IMR-90 (cell line): ENCODE measurements around the gene GBP7. TPM values are rescaled to one million over a fixed set of nuclear protein-coding genes. Genes with fewer than 3 reads are reported as not detected.

Source experiments
- ATAC-seq: fragments of 200-7000 bp; cut with Tn5 transposase; 2 replicates; pipeline ENCODE4 v1.9.1; 2020; ENCODE audit warnings: low read depth, mild to moderate bottlenecking, moderate library complexity
- BruUV-seq: library from RNA; stranded (reverse); fragments of 400-500 nt; replicated peaks from 2 replicates; lab custom pipeline; 2021; lab: Mats Ljungman, UMichigan
- CTCF ChIA-PET: fragments of 300-600 bp; formaldehyde crosslinking; extraction: SDS; loops from one replicate; lab custom pipeline; 2021; ENCODE audit warnings: antibody characterized with exemption; lab: Yijun Ruan, JAX
- POLR2A ChIA-PET: fragments of 300-600 bp; sonication (Branson Sonifier 250); formaldehyde crosslinking; loops from one replicate; lab custom pipeline; 2022; ENCODE audit warnings: antibody characterized with exemption; ENCODE audit not compliant: unreplicated experiment; lab: Charles Lee
- DNase-seq: peaks from one replicate; pipeline ENCODE4 v3.0.0; 2013
- H2AFZ ChIP-seq: replicated peaks from 2 replicates; pipeline ENCODE3; 2013; ENCODE audit warnings: low read length, mild to moderate bottlenecking; ENCODE audit not compliant: poor library complexity
- H2AK5ac ChIP-seq: 2 replicates; pipeline ENCODE4 v1.6.1; 2013; ENCODE audit warnings: low read depth, low read length, inconsistent platforms
- H2AK9ac ChIP-seq: replicated peaks from 2 replicates; pipeline ENCODE3; 2013; ENCODE audit warnings: mild to moderate bottlenecking, low read depth, low read length, moderate library complexity; ENCODE audit not compliant: poor library complexity
- H2BK120ac ChIP-seq: 2 replicates; pipeline ENCODE4 v1.6.1; 2013; ENCODE audit warnings: low read depth, low read length, inconsistent platforms
- H2BK15ac ChIP-seq: 3 replicates; pipeline ENCODE4 v1.6.1; 2013; ENCODE audit warnings: low read depth, low read length, inconsistent platforms
- H2BK20ac ChIP-seq: 2 replicates; pipeline ENCODE4 v1.6.1; 2013; ENCODE audit warnings: low read depth, mild to moderate bottlenecking, inconsistent platforms, low read length, moderate library complexity
- H2BK5ac ChIP-seq: 2 replicates; pipeline ENCODE4 v1.6.1; 2013; ENCODE audit warnings: mild to moderate bottlenecking, low read depth, low read length, inconsistent platforms; ENCODE audit not compliant: poor library complexity, severe bottlenecking
- H3K14ac ChIP-seq: replicated peaks from 2 replicates; pipeline ENCODE4 v1.6.1; 2013; ENCODE audit warnings: low read depth, low read length, inconsistent platforms
- H3K18ac ChIP-seq: 2 replicates; pipeline ENCODE4 v1.6.1; 2013; ENCODE audit warnings: low read depth, low read length, control low read depth
- H3K23ac ChIP-seq: 2 replicates; pipeline ENCODE4 v1.6.1; 2013; ENCODE audit warnings: low read depth, low read length, inconsistent platforms
- H3K27ac ChIP-seq: 2 replicates; pipeline ENCODE4 v1.5.1; 2013; ENCODE audit warnings: mild to moderate bottlenecking, control low read depth, low read length; ENCODE audit not compliant: insufficient read depth
- H3K27me3 ChIP-seq: 2 replicates; pipeline ENCODE4 v1.6.1; 2013; ENCODE audit warnings: low read length; ENCODE audit not compliant: control insufficient read depth, insufficient read depth
- H3K36me3 ChIP-seq: 2 replicates; pipeline ENCODE4 v1.6.1; 2013; ENCODE audit warnings: low read length, mixed read lengths; ENCODE audit not compliant: control insufficient read depth, insufficient read depth
- H3K4ac ChIP-seq: 2 replicates; pipeline ENCODE4 v1.6.1; 2013; ENCODE audit warnings: low read depth, low read length, inconsistent platforms
- H3K4me1 ChIP-seq: 2 replicates; pipeline ENCODE4 v1.6.1; 2013; ENCODE audit warnings: low read length, mixed read lengths; ENCODE audit not compliant: control insufficient read depth, insufficient read depth
- H3K4me2 ChIP-seq: 2 replicates; pipeline ENCODE4 v1.6.1; 2013; ENCODE audit warnings: low read depth, mild to moderate bottlenecking, control low read depth, low read length, moderate library complexity
- H3K4me3 ChIP-seq: 2 replicates; pipeline ENCODE4 v1.5.1; 2013; ENCODE audit warnings: low read depth, mild to moderate bottlenecking, control low read depth, low read length, moderate library complexity; ENCODE audit not compliant: insufficient read depth
- H3K56ac ChIP-seq: 2 replicates; pipeline ENCODE4 v1.6.1; 2013; ENCODE audit warnings: low read length, inconsistent platforms; ENCODE audit not compliant: insufficient read depth; ENCODE audit errors: extremely low read depth
- H3K79me1 ChIP-seq, 2 experiments: 2 replicates each; pipeline ENCODE4 v1.6.1; 2013; ENCODE audit warnings: low read length in 2 of 2, inconsistent platforms in 1 of 2, low read depth in 1 of 2
- H3K9ac ChIP-seq: 2 replicates; pipeline ENCODE4 v1.6.1; 2013; ENCODE audit warnings: low read depth, low read length, control low read depth
- H3K9me1 ChIP-seq: 2 replicates; pipeline ENCODE4 v1.6.1; 2013; ENCODE audit warnings: low read length, inconsistent platforms; ENCODE audit not compliant: insufficient read depth
- H3K9me3 ChIP-seq: 2 replicates; pipeline ENCODE4 v1.6.1; 2013; ENCODE audit warnings: low read length; ENCODE audit not compliant: control insufficient read depth, insufficient read depth
- H4K20me1 ChIP-seq: 2 replicates; pipeline ENCODE4 v1.6.1; 2013; ENCODE audit warnings: low read length, inconsistent platforms; ENCODE audit not compliant: insufficient read depth
- H4K5ac ChIP-seq: 2 replicates; pipeline ENCODE4 v1.6.1; 2013; ENCODE audit warnings: mild to moderate bottlenecking, low read depth, low read length, control low read depth
- H4K8ac ChIP-seq, 2 experiments: 2 replicates each; pipeline ENCODE4 v1.6.1; 2013; ENCODE audit warnings: low read depth in 2 of 2, low read length in 2 of 2, control low read depth in 1 of 2, inconsistent platforms in 1 of 2
- H4K91ac ChIP-seq: 2 replicates; pipeline ENCODE4 v1.6.1; 2013; ENCODE audit warnings: low read depth, low read length, inconsistent platforms; ENCODE audit not compliant: insufficient read depth
- BHLHE40 ChIP-seq: fragments of 150-350 bp; IDR thresholded peaks from 2 replicates; pipeline ENCODE4 v1.6.1; 2016; ENCODE audit warnings: mild to moderate bottlenecking, low read depth, low read length
- CHD1 ChIP-seq: IDR thresholded peaks from 2 replicates; pipeline ENCODE4 v1.6.1; 2012; ENCODE audit warnings: low read depth, low read length, improper control_type of control experiment
- FOS ChIP-seq: fragments of 150-350 bp; IDR thresholded peaks from 2 replicates; pipeline ENCODE4 v1.6.1; 2016; ENCODE audit warnings: low read depth, low read length
- MAFK ChIP-seq: IDR thresholded peaks from 2 replicates; pipeline ENCODE4 v1.6.1; 2012; ENCODE audit warnings: low read depth, low read length, improper control_type of control experiment
- WGBS, 2 experiments: methylation state at CpG; one replicate each; pipeline versions ENCODE4 v1.1.5 to v1.1.7; 2013; ENCODE audit warnings: missing lambda C conversion rate in 2 of 2; ENCODE audit not compliant: insufficient read length in 1 of 2; ENCODE audit errors: extremely low coverage in 2 of 2; 5-methylcytosine and 5-hydroxymethylcytosine counted together
- dilution Hi-C: fragments of 300-500 bp; cut with HindIII; formaldehyde crosslinking; loops from one replicate; pipeline ENCODE4 v1.14.3; 2018; ENCODE audit warnings: low sequenced_read_pairs; ENCODE audit not compliant: unreplicated experiment
- in situ Hi-C: fragments of 300-500 bp; cut with MboI; formaldehyde crosslinking; loops from 3 replicates; pipeline ENCODE4 v1.14.3; 2019; ENCODE audit warnings: low sequenced_read_pairs, inconsistent platforms, mixed read lengths
- intact Hi-C: fragments of 100-400 bp; cut with micrococcal nuclease; formaldehyde crosslinking; loops from 2 replicates; pipeline ENCODE4 v1.10.0; 2022
- polyA plus RNA-seq, 3 experiments: library from polyadenylated mRNA; depleted of rRNA; stranded (reverse); fragments of >200 nt; gene quantifications; 2 replicates each; pipeline ENCODE4 v1.2.3, GENCODE V29; 2012; ENCODE audit warnings: low replicate concordance in 1 of 3
- total RNA-seq: library from RNA; depleted of rRNA; stranded (reverse); fragments of >200 nt; gene quantifications from 2 replicates; pipeline ENCODE4 v1.2.3, GENCODE V29; 2012
- TF ChIP-seq, protein P1 (sequence below): conservative IDR thresholded peaks from 2 replicates; pipeline ENCODE4 v1.5.1; 2012; ENCODE audit warnings: mild to moderate bottlenecking, low read depth, low read length, improper control_type of control experiment

Gene GBP7
- total and polyA plus RNA-seq, 2 of the 4 experiments (the other 2 are of a cell fraction), result not detected

DNA sequence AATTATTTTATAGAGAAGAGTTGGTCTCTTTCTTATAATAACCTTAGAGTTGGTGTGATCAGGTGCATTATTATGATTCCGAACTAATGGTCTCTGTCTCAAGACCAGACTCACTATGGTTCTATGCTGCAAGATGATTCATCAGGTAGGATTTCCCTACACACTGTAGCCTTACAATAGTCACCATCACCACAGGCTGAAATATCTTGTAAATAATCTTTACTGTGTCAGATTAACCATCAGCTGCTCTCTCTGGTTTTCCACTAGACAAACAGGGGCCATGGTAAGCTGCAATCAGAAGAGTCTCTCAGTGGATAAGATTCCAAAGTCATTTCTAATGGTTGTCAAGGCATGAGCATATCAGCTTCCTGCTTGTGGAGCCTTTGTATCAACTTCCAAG, 27.4 kb upstream of the GBP7 start:
- Histone ChIP-seq H3K36me3 (no peaks in the 10 kb centered on the region), H2AK5ac (no peak overlapping the region), H3K9me1 (no peaks in the 10 kb centered on the region), H2BK15ac (no peak overlapping the region), H2AFZ (no peak overlapping the region), H3K4me3 (no peak overlapping the region), H3K18ac (no peak overlapping the region), H3K23ac (no peak overlapping the region), H3K14ac (no peak overlapping the region), H3K27ac (no peak overlapping the region), H3K9ac (no peak overlapping the region), H3K4me1 (no peaks in the 10 kb centered on the region), H2BK5ac (no peak overlapping the region), H4K5ac (no peak overlapping the region), H2BK20ac (no peak overlapping the region), H3K9me3 (peaks cover 3% of the 10 kb centered on the region; the same call in 1 of the 2 replicates), H4K91ac (no peak overlapping the region), H2AK9ac (no peak overlapping the region), H3K27me3 (peaks cover 3% of the 10 kb centered on the region; the same call in 1 of the 2 replicates), H3K79me1 (no peaks in the 10 kb centered on the region), H2BK120ac (no peak overlapping the region), H4K20me1 (no peaks in the 10 kb centered on the region), H3K56ac (no peak overlapping the region), H3K4me2 (no peak overlapping the region), H3K4ac (no peak overlapping the region), H4K8ac (no peak overlapping the region)
- ChIA-PET POLR2A (no interaction called here), CTCF (interaction anchor here (0.7 kb wide), 1 partner anchor 13 kb away, joined by 3 read pairs; no protein-coding TSS in a partner anchor)
- no CpG with 5 or more reads among the region's 1 CpG for WGBS, 2 experiments
- intact Hi-C loops, result no loop called here
- in situ Hi-C loops, result no loop called here
- no peak for ATAC-seq
- no peak for TF ChIP-seq CHD1
- TF ChIP-seq MAFK, result no peak
- TF ChIP-seq BHLHE40, result no peak
- TF ChIP-seq, protein P1, sequence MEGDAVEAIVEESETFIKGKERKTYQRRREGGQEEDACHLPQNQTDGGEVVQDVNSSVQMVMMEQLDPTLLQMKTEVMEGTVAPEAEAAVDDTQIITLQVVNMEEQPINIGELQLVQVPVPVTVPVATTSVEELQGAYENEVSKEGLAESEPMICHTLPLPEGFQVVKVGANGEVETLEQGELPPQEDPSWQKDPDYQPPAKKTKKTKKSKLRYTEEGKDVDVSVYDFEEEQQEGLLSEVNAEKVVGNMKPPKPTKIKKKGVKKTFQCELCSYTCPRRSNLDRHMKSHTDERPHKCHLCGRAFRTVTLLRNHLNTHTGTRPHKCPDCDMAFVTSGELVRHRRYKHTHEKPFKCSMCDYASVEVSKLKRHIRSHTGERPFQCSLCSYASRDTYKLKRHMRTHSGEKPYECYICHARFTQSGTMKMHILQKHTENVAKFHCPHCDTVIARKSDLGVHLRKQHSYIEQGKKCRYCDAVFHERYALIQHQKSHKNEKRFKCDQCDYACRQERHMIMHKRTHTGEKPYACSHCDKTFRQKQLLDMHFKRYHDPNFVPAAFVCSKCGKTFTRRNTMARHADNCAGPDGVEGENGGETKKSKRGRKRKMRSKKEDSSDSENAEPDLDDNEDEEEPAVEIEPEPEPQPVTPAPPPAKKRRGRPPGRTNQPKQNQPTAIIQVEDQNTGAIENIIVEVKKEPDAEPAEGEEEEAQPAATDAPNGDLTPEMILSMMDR, result no peak
- TF ChIP-seq FOS, result no peak
- BruUV-seq, result no TSS peak
- dilution Hi-C loops, result no loop called here
- no peak for DNase-seq
